ENCODE data around the gene U2AF2.

DNA sequence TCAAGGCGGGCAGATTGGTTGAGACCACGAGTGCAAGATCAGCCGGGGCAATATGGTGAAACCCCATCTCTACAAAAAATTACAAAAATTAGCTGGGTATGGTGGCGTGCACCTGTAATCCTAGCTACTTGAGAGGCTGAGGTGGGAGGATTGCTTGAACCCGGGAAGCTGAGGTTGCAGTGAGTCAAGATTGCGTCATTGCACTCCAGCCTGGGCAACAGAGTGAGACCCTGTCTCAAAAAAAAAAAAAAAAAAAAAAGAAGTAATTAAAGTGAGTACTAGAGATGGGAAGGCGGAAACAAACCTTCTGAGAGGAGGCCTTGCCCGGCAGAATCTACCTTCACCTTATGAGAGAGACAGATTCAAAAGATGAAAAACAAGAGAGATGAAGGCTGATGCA is 68.7 kb downstream of the U2AF2 start:
- TF ChIP-seq, protein P1, sequence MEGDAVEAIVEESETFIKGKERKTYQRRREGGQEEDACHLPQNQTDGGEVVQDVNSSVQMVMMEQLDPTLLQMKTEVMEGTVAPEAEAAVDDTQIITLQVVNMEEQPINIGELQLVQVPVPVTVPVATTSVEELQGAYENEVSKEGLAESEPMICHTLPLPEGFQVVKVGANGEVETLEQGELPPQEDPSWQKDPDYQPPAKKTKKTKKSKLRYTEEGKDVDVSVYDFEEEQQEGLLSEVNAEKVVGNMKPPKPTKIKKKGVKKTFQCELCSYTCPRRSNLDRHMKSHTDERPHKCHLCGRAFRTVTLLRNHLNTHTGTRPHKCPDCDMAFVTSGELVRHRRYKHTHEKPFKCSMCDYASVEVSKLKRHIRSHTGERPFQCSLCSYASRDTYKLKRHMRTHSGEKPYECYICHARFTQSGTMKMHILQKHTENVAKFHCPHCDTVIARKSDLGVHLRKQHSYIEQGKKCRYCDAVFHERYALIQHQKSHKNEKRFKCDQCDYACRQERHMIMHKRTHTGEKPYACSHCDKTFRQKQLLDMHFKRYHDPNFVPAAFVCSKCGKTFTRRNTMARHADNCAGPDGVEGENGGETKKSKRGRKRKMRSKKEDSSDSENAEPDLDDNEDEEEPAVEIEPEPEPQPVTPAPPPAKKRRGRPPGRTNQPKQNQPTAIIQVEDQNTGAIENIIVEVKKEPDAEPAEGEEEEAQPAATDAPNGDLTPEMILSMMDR (conservative IDR thresholded peaks at IDR 0.05 in 1 of 2, IDR thresholded peaks at IDR 0.05 in 1 of 2; ENCODE audit: extremely low read depth in 1 of 2, insufficient read depth in 1 of 2, low read depth in 1 of 2, low read length in 2 of 2) = no peak
- no peak for TF ChIP-seq EZH2 (IDR thresholded peaks at IDR 0.05; ENCODE audit: borderline replicate concordance, low read length)
